DND-41 (cell line): ENCODE results near the gene SLC16A11.
"Not testable (repeated sequence)": the region's sequence is repeated elsewhere in the genome, so short reads cannot be mapped to it uniquely, and the experiment has no call there.

Experiments
- ATAC-seq: fragments of 200-7000 bp; cut with Tn5 transposase; 3 replicates; pipeline ENCODE4 v1.9.1; 2021; ENCODE audit warnings: low read depth; ENCODE audit not compliant: insufficient read depth
- DNase-seq: peaks from one replicate; pipeline ENCODE4 v3.0.0-alpha.2; 2020
- H2AFZ ChIP-seq: 2 replicates; pipeline ENCODE4 v1.6.0; 2012; ENCODE audit warnings: low read depth, low read length
- H3K27ac ChIP-seq: 2 replicates; pipeline ENCODE4 v1.5.1; 2012; ENCODE audit warnings: low read length, inconsistent platforms
- H3K27me3 ChIP-seq: fragments of 200-600 bp; sonication (generic); 2 replicates; pipeline ENCODE4 v1.6.0; 2012; ENCODE audit warnings: low read length, mild to moderate bottlenecking, inconsistent platforms; ENCODE audit not compliant: insufficient read depth, poor library complexity
- H3K36me3 ChIP-seq: 2 replicates; pipeline ENCODE4 v1.5.1; 2012; ENCODE audit warnings: low read length, inconsistent platforms; ENCODE audit not compliant: insufficient read depth
- H3K4me1 ChIP-seq: 2 replicates; pipeline ENCODE4 v1.5.1; 2012; ENCODE audit warnings: mild to moderate bottlenecking, low read length; ENCODE audit not compliant: insufficient read depth
- H3K4me2 ChIP-seq: 2 replicates; pipeline ENCODE4 v1.6.0; 2012; ENCODE audit warnings: mild to moderate bottlenecking, moderate library complexity, low read length, inconsistent platforms; ENCODE audit not compliant: insufficient read depth
- H3K4me3 ChIP-seq, 2 experiments: fragments of 200-600 bp in 1 of 2; shearing (Covaris generic) in 1 of 2; 2 replicates each; pipeline ENCODE4 v1.5.1; 2012 to 2016; ENCODE audit warnings: inconsistent platforms in 2 of 2, low read length in 2 of 2, mild to moderate bottlenecking in 2 of 2, low read depth in 1 of 2, moderate library complexity in 1 of 2
- H3K79me2 ChIP-seq: 2 replicates; pipeline ENCODE4 v1.6.0; 2012; ENCODE audit warnings: low read length, inconsistent platforms; ENCODE audit not compliant: insufficient read depth
- H3K9ac ChIP-seq: 2 replicates; pipeline ENCODE4 v1.6.0; 2012; ENCODE audit warnings: low read depth, mild to moderate bottlenecking, inconsistent platforms, low read length, moderate library complexity
- H3K9me3 ChIP-seq: 2 replicates; pipeline ENCODE4 v1.5.1; 2012; ENCODE audit warnings: low read length, moderate library complexity, mild to moderate bottlenecking, inconsistent platforms; ENCODE audit not compliant: insufficient read depth, severe bottlenecking
- H4K20me1 ChIP-seq: 2 replicates; pipeline ENCODE4 v1.6.0; 2012; ENCODE audit warnings: low read length; ENCODE audit not compliant: insufficient read depth
- EZH2 ChIP-seq: IDR thresholded peaks from 3 replicates; pipeline ENCODE4 v1.6.1; 2012; ENCODE audit warnings: borderline replicate concordance, low read depth, mild to moderate bottlenecking, moderate library complexity, low read length, inconsistent platforms; ENCODE audit not compliant: severe bottlenecking
- TF ChIP-seq, protein P1 (sequence below): IDR thresholded peaks from 2 replicates; pipeline ENCODE4 v1.5.1; 2012; ENCODE audit warnings: borderline replicate concordance, low read length, moderate library complexity, mild to moderate bottlenecking; ENCODE audit not compliant: poor library complexity, severe bottlenecking; ENCODE audit errors: extremely low read depth

The SLC16A11 gene

DNA sequence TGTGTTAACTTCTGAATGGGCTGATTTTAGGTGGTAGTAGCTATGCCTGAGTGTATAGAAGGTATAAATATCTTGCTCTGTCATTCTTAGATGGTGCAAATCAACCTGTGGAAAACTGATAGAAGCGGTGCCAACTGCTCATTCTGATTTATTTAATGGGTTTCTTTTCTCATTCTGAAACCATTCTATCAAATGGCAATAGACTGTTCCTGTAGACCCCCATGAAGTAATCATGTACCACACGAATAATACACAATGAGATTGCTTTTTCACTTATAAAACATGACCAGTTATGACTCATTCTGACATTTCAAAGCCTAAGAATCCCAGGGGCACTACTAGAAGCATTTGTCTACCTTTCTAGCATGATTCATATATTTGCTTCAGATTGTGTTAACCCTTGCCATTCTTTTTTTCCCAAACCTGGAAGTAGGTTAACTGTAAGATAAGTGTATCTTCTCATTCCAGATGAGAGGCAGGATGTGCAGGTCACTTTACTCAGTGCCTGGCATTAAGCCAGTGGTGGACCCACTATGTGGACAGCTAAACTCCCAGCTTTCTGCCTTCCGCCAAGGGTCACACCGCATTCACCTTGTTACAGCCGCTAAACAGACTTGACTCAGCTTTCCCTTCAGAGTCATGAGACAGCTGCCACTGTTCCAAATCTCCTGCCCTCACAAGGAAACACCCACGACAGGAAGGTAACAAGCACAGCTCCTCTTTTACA lies 16.4 kb upstream of the SLC16A11 start:
- no peaks in the 10 kb centered on the region for H4K20me1 ChIP-seq
- DNase-seq: no peak
- H3K27me3 ChIP-seq: peaks cover 7% of the 10 kb centered on the region
- H3K9me3 ChIP-seq: no peaks in the 10 kb centered on the region
- no peak overlapping the region for H3K4me2 ChIP-seq
- H3K79me2 ChIP-seq: no peaks in the 10 kb centered on the region
- no peak overlapping the region for H3K27ac ChIP-seq
- TF ChIP-seq EZH2: no peak
- TF ChIP-seq, protein P1, sequence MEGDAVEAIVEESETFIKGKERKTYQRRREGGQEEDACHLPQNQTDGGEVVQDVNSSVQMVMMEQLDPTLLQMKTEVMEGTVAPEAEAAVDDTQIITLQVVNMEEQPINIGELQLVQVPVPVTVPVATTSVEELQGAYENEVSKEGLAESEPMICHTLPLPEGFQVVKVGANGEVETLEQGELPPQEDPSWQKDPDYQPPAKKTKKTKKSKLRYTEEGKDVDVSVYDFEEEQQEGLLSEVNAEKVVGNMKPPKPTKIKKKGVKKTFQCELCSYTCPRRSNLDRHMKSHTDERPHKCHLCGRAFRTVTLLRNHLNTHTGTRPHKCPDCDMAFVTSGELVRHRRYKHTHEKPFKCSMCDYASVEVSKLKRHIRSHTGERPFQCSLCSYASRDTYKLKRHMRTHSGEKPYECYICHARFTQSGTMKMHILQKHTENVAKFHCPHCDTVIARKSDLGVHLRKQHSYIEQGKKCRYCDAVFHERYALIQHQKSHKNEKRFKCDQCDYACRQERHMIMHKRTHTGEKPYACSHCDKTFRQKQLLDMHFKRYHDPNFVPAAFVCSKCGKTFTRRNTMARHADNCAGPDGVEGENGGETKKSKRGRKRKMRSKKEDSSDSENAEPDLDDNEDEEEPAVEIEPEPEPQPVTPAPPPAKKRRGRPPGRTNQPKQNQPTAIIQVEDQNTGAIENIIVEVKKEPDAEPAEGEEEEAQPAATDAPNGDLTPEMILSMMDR: no peak
- no peaks in the 10 kb centered on the region for H3K4me1 ChIP-seq
- H3K9ac ChIP-seq: no peak overlapping the region
- H3K4me3 ChIP-seq: no peak overlapping the region
- H3K36me3 ChIP-seq: no peaks in the 10 kb centered on the region
- no peak for ATAC-seq
- no peak overlapping the region for H2AFZ ChIP-seq

DNA sequence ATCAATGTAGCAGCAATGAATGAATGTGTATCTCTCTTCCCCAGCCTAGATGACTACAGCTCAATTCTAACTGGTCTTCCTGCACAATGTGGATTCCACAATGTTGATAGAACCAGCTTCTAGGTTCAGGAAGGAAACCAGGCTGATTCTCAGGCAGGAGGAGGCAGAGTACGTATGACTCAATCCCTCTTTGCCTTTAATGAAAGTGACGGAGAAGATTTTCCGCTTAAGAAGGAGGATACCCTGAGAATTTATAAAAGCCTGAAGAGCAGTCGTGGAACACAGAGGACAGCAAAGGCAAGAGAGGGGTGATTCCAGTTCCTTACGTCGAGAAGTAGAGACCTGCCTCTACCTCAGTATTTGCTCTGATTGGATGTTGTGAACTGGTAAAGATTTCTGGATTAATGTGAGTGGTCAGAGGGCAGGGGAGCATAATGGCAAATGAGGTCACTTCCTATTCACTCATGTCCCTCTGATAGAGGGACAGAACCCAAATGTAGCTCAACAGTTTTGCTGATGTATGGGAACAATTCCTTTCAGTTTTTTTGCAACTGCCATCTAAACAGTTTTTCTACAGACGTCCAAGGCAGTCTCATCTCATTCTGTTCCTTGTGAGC lies 15.0 kb upstream of the SLC16A11 start:
- no peak for TF ChIP-seq EZH2
- TF ChIP-seq, protein P1: no peak
- Histone ChIP-seq H3K9ac (no peak overlapping the region), H3K4me2 (no peak overlapping the region)

DNA sequence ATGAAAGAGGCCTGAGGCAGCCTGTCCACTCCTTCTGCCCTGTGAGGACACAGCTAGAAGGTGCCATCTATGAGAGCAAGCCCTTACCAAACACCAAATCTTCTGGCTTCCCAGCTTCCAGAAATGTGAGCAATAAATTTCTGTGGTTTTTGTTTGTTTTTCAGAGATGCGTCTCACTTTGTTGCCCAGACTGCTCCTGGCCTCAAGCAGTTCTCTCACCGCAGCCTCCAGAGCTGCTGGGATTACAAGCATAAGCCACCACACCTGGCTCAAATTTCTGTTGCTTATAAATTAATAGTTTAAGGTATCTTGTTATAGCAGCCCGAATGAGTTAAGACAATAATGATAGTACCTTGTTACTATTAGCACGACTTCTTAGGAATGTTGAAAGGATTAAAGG lies 12.5 kb upstream of the SLC16A11 start:
- DNase-seq (no peak), ATAC-seq (no peak)
- Histone ChIP-seq H3K4me1 (no peaks in the 10 kb centered on the region), H3K36me3 (no peaks in the 10 kb centered on the region), H3K4me2 (no peak overlapping the region), H3K9me3 (no peaks in the 10 kb centered on the region), H3K27me3 (peaks cover 2% of the 10 kb centered on the region), H3K9ac (no peak overlapping the region), H2AFZ (no peak overlapping the region), H4K20me1 (no peaks in the 10 kb centered on the region), H3K79me2 (no peaks in the 10 kb centered on the region), H3K4me3 (no peak overlapping the region), H3K27ac (no peak overlapping the region)
- TF ChIP-seq, protein P1: no peak
- TF ChIP-seq EZH2: no peak

More for the DNA sequence above, 15.0 kb upstream of the SLC16A11 start:
- no peak overlapping the region for H3K27ac ChIP-seq
- H3K79me2 ChIP-seq: no peaks in the 10 kb centered on the region
- H3K36me3 ChIP-seq: no peaks in the 10 kb centered on the region
- no peak for ATAC-seq
- DNase-seq: no peak
- peaks cover 7% of the 10 kb centered on the region for H3K27me3 ChIP-seq
- no peak overlapping the region for H3K4me3 ChIP-seq
- no peaks in the 10 kb centered on the region for H3K9me3 ChIP-seq
- H4K20me1 ChIP-seq: no peaks in the 10 kb centered on the region
- no peaks in the 10 kb centered on the region for H3K4me1 ChIP-seq
- H2AFZ ChIP-seq: no peak overlapping the region

DNA sequence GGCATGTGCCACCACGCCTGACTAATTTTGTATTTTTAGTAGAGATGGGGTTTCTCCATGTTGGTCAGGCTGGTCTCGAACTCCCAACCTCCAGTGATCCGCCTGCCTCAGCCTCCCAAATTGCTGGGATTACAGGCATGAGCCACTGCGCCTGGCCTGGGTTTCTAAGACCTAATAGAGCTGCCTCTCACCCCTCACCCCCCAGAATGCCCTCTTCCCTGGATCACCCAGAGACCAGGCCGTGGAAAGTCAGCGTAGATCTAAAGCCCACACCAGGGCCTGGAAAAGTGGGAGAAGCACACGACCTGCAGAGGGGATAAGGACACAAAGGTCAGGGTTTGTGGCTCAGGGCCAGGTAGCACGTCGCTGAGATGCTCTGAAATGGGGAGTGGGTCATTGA lies 6.7 kb upstream of the SLC16A11 start:
- H3K27ac ChIP-seq, H3K36me3 ChIP-seq, H3K4me3 ChIP-seq, H3K9ac ChIP-seq, H3K4me1 ChIP-seq, H3K9me3 ChIP-seq, H3K4me2 ChIP-seq, ATAC-seq, H2AFZ ChIP-seq, DNase-seq, H4K20me1 ChIP-seq, H3K79me2 ChIP-seq: not testable (repeated sequence)
- peaks cover 12% of the 10 kb centered on the region for H3K27me3 ChIP-seq
